Uterus (tissue), 4 donors: Measurements from ENCODE around the gene UBXN4. TPM values are rescaled to one million over a fixed set of nuclear protein-coding genes. Genes with fewer than 3 reads are reported as not detected.

Experiments
- DNase-seq, 2 donors: peaks; one replicate each; pipeline ENCODE4 v3.0.0-alpha.2; 2019 to 2020
- H3K27ac ChIP-seq, 2 donors: fragments of 200-600 bp; sonication (generic); 1 replicate in 1 of 2; 2 replicates in 1 of 2; pipeline ENCODE4 v1.5.1; 2016 to 2018
- H3K27me3 ChIP-seq, 2 donors: fragments of 200-600 bp; sonication (generic); one replicate each; pipeline ENCODE4 v1.5.1; 2018 to 2019; ENCODE audit warnings: control low read depth in 1 of 2
- H3K36me3 ChIP-seq, 2 donors: fragments of 200-600 bp; sonication (generic); one replicate each; pipeline ENCODE4 v1.5.1; 2019; ENCODE audit warnings: control low read depth in 1 of 2
- H3K4me1 ChIP-seq, 2 donors: fragments of 200-600 bp; sonication (generic); one replicate each; pipeline ENCODE4 v1.5.1; 2018 to 2019; ENCODE audit warnings: control low read depth in 1 of 2
- H3K4me3 ChIP-seq, 2 donors: fragments of 200-600 bp; sonication (generic); 1 replicate in 1 of 2; 2 replicates in 1 of 2; pipeline ENCODE4 v1.5.1; 2018 to 2019; ENCODE audit warnings: mild to moderate bottlenecking in 1 of 2
- H3K9me3 ChIP-seq, 2 donors: fragments of 200-600 bp; sonication (generic); one replicate each; pipeline ENCODE4 v1.5.1; 2019; ENCODE audit warnings: control low read depth in 1 of 2
- CTCF ChIP-seq, 4 experiments: fragments of 200-600 bp in 2 of 4; fragments of 450-650 bp in 2 of 4; sonication (generic) in 2 of 4; IDR thresholded peaks; one replicate each; pipeline ENCODE4 v1.5.1; 2016 to 2019; ENCODE audit warnings: antibody characterized with exemption in 4 of 4, mild to moderate bottlenecking in 2 of 4, moderate library complexity in 1 of 4
- POLR2A ChIP-seq, 2 donors: fragments of 450-650 bp; IDR thresholded peaks; one replicate each; pipeline ENCODE4 v1.6.1; 2016; ENCODE audit warnings: antibody characterized with exemption in 2 of 2, mild to moderate bottlenecking in 1 of 2, moderate library complexity in 1 of 2
- intact Hi-C: fragments of 100-400 bp; cut with DNase I; formaldehyde crosslinking; loops from one replicate; pipeline ENCODE4 v1.15.1; 2023; ENCODE audit warnings: low total_unique reads
- total RNA-seq, 4 donors: library from RNA; depleted of rRNA in 3 of 4; stranded (reverse); fragments of >200 nt in 3 of 4; gene quantifications; one replicate each; pipeline versions ENCODE4 v1.1.0 to v1.2.4, GENCODE V29; 2014 to 2023
- donor health status: DM: yes; HTN: yes; CAD: no.

UBXN4 gene
- total RNA-seq, 4 donors from 2014 or later = 24.7 to 116 (median 71.4) TPM

GRCh38 chr2:135775420-135775819 is 33.8 kb downstream of the UBXN4 start:
- H3K4me3 ChIP-seq = no peak overlapping the region
- H3K36me3 ChIP-seq = no peaks in the 10 kb centered on the region
- intact Hi-C loops = no loop called here
- H3K27ac ChIP-seq = no peak overlapping the region
- no peaks in the 10 kb centered on the region for H3K9me3 ChIP-seq
- H3K27me3 ChIP-seq = no peaks in the 10 kb centered on the region
- no peak for TF ChIP-seq CTCF (IDR thresholded peaks at IDR 0.05)
- TF ChIP-seq POLR2A (IDR thresholded peaks at IDR 0.05) = no peak
- no peak for DNase-seq
- H3K4me1 ChIP-seq = no peaks in the 10 kb centered on the region

DNA sequence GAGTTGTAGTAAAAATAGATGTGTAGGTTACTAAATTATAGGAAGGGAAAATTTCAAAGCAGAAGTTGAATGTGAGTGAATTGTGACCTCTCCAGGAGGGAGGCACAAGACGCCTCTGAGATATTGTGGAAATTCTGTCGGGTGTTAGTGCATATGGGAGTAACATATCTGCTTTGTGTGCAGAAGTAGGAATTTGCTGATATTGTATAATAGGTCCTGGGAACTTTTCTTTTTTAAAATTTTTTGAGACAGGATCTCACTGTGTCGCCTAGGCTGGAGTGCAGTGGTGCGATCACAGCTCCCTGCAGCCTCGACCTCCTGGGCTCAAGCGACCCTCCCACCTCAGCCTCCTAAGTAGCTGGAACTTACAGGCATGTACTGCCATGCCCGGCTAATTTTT is 34.7 kb downstream of the UBXN4 start:
- no peaks in the 10 kb centered on the region for H3K36me3 ChIP-seq
- intact Hi-C loops = no loop called here
- H3K4me3 ChIP-seq = no peak overlapping the region
- H3K4me1 ChIP-seq = no peaks in the 10 kb centered on the region
- no peak for DNase-seq
- no peaks in the 10 kb centered on the region for H3K27me3 ChIP-seq
- H3K9me3 ChIP-seq = no peaks in the 10 kb centered on the region
- no peak overlapping the region for H3K27ac ChIP-seq
- TF ChIP-seq CTCF (IDR thresholded peaks at IDR 0.05) = no peak
- no peak for TF ChIP-seq POLR2A (IDR thresholded peaks at IDR 0.05)

DNA sequence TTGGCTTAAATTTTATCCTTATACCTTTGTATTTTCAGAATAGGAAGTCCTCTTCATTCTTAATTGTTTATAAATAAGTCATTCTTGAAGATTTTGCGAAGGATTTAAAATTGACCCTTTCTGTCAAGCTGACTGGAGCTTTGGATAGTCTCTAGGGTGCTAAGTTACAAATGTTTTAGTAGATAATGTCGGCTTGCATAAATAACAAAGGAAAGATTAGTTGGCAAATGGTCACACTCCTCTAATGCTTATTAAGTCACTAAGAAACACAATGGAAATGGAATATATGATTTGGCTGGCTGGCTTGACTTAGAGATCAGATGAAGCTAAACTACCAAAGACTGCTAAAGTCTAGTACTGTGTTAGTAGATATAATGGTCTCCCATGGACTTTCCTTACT is 40.6 kb downstream of the UBXN4 start:
- no peak for TF ChIP-seq CTCF (IDR thresholded peaks at IDR 0.05)
- no peak for TF ChIP-seq POLR2A (IDR thresholded peaks at IDR 0.05)
- intact Hi-C loops = no loop called here
- no peak overlapping the region for H3K4me3 ChIP-seq
- DNase-seq = no peak
- H3K27me3 ChIP-seq = no peaks in the 10 kb centered on the region
- H3K4me1 ChIP-seq = no peaks in the 10 kb centered on the region
- no peak overlapping the region for H3K27ac ChIP-seq
- no peaks in the 10 kb centered on the region for H3K36me3 ChIP-seq
- no peaks in the 10 kb centered on the region for H3K9me3 ChIP-seq

DNA sequence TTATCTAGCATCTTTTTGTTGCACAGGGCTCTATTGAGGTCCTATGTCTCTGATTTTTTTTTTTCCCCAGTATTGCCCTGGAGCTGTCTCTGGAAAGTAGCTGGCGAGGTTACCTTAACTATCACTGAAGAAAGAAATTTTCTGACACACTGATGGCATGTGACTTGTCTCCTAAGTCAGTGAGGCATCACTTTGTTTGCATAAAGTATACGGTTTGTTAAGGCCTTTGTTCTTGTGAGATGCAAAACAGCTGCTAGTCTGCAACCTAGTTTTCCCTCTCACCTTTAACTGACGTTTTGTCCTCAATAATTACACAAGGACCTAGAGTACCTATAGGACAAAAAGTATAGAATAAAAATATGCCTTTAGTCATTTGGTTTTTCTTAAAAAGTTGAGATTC is 41.8 kb downstream of the UBXN4 start:
- DNase-seq = no peak
- no peaks in the 10 kb centered on the region for H3K9me3 ChIP-seq
- TF ChIP-seq CTCF (IDR thresholded peaks at IDR 0.05) = no peak
- no peak for TF ChIP-seq POLR2A (IDR thresholded peaks at IDR 0.05)
- H3K27ac ChIP-seq = no peak overlapping the region
- no peaks in the 10 kb centered on the region for H3K4me1 ChIP-seq
- H3K36me3 ChIP-seq = no peaks in the 10 kb centered on the region
- H3K4me3 ChIP-seq = no peak overlapping the region
- intact Hi-C loops = no loop called here
- H3K27me3 ChIP-seq = no peaks in the 10 kb centered on the region

GRCh38 chr2:135785032-135785431 is 43.4 kb downstream of the UBXN4 start:
- TF ChIP-seq POLR2A (IDR thresholded peaks at IDR 0.05) = no peak
- no peak for TF ChIP-seq CTCF (IDR thresholded peaks at IDR 0.05)
- H3K27me3 ChIP-seq = no peaks in the 10 kb centered on the region
- intact Hi-C loops = no loop called here
- no peak for DNase-seq
- no peak overlapping the region for H3K27ac ChIP-seq
- no peaks in the 10 kb centered on the region for H3K36me3 ChIP-seq
- no peaks in the 10 kb centered on the region for H3K4me1 ChIP-seq
- H3K9me3 ChIP-seq = no peaks in the 10 kb centered on the region
- no peak overlapping the region for H3K4me3 ChIP-seq
